ENCODE results near the gene ZNF536. TPM values are rescaled to one million over a fixed set of nuclear protein-coding genes. Genes with fewer than 3 reads are reported as not detected.
"Not testable (repeated sequence)": the region's sequence is repeated elsewhere in the genome, so short reads cannot be mapped to it uniquely, and the experiment has no call there.

ZNF536 gene
- total RNA-seq, 6 experiments from 2014 or later = 0.25 TPM; not detected in 5

DNA sequence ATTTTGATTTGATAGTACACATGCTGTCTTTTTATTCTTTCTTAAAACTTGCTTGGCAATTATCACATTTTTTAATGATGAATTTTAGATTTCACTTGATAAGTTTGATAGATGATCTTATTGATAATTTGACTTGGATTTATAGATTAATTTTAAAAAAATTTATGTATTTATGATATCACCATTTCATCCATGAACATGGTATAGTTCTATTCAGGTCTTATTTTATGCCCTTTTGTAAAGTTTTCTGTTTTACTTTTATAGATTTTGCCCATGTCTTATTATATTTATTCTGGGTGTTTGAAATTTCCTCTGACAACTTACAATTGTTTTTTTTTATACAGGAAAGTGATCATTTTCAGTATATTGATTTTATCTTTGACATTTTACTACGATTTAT is 39.5 kb downstream of the ZNF536 start:
- intact Hi-C loops (cut with DNase I) = no loop called here
- 36% methylated on average over 1 of the region's 1 CpG for WGBS (ENCODE audit: insufficient coverage, low coverage, low lambda C conversion rate, missing lambda C conversion rate)
- no peak overlapping the region for H3K4me3 ChIP-seq
- TF ChIP-seq, protein P1, sequence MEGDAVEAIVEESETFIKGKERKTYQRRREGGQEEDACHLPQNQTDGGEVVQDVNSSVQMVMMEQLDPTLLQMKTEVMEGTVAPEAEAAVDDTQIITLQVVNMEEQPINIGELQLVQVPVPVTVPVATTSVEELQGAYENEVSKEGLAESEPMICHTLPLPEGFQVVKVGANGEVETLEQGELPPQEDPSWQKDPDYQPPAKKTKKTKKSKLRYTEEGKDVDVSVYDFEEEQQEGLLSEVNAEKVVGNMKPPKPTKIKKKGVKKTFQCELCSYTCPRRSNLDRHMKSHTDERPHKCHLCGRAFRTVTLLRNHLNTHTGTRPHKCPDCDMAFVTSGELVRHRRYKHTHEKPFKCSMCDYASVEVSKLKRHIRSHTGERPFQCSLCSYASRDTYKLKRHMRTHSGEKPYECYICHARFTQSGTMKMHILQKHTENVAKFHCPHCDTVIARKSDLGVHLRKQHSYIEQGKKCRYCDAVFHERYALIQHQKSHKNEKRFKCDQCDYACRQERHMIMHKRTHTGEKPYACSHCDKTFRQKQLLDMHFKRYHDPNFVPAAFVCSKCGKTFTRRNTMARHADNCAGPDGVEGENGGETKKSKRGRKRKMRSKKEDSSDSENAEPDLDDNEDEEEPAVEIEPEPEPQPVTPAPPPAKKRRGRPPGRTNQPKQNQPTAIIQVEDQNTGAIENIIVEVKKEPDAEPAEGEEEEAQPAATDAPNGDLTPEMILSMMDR (IDR thresholded peaks at IDR 0.05) = no peak
- TF ChIP-seq POLR2A (IDR thresholded peaks at IDR 0.05) = no peak
- H3K9me3 ChIP-seq = peaks cover 0 to 3% (median 0%) of the 10 kb centered on the region in 4 donors
- peaks cover 0 to 4% of the 10 kb centered on the region in 2 donors for H3K27me3 ChIP-seq
- DNase-seq = no peak
- H3K27ac ChIP-seq = no peak overlapping the region
- no peaks in the 10 kb centered on the region for H3K4me1 ChIP-seq
- H3K36me3 ChIP-seq = no peaks in the 10 kb centered on the region
- no peak for ATAC-seq

DNA sequence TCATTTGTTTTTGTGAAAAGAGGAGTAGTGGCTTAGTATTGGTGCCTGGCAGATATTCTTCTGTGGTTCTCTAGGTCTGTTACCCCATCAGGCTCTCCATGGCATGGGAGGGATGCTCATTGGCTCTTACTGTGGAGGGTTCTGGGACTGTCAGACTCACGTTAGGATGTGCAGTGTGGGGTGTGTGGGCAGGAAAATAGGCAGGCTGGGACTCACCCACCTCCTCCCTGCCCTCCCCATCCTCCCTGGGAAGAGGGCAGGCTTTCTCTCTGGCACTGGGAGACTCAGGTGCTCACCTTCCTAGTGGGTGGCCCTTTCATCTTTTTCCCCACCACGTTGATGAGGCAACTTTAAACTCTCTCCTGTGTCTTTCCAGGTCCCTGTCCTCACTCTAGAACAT is 44.2 kb downstream of the ZNF536 start:
- no peak for DNase-seq
- intact Hi-C loops (cut with DNase I) = no loop called here
- no peak for TF ChIP-seq POLR2A (IDR thresholded peaks at IDR 0.05)
- TF ChIP-seq, protein P1 (IDR thresholded peaks at IDR 0.05) = no peak
- Histone ChIP-seq H3K4me1 (no peaks in the 10 kb centered on the region), H3K36me3 (no peaks in the 10 kb centered on the region), H3K9me3 (peaks cover 0 to 3% (median 0%) of the 10 kb centered on the region in 4 donors), H3K4me3 (no peak overlapping the region), H3K27ac (no peak overlapping the region), H3K27me3 (no peaks in the 10 kb centered on the region)
- ATAC-seq = no peak
- 0% methylated on average over 1 of the region's 2 CpGs for WGBS (ENCODE audit: insufficient coverage, low coverage, low lambda C conversion rate, missing lambda C conversion rate)

DNA sequence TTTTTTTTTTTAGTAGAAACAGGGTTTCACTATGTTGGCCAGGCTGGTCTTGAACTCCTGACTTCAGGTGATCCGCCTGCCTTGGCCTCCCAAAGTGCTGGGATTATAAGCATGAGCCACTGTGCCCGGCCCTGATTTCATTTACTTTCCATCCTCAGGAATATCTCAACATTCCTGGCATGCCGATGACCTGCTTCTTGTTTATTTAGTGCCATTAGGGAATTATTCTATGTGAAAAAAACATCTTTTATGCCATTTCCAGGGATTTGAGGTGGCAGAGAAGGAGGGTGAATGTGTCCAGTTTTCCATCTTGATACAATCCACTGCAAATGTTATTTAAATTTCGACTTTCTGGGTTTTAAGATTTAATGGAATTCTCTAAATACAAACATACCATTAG is 45.0 kb downstream of the ZNF536 start:
- H3K4me3 ChIP-seq; ATAC-seq; H3K4me1 ChIP-seq; intact Hi-C loops (cut with DNase I); H3K27ac ChIP-seq; H3K36me3 ChIP-seq; DNase-seq; H3K27me3 ChIP-seq; H3K9me3 ChIP-seq: not testable (repeated sequence)
- 35% methylated on average over 4 of the region's 4 CpGs for WGBS (ENCODE audit: insufficient coverage, low coverage, low lambda C conversion rate, missing lambda C conversion rate)

DNA sequence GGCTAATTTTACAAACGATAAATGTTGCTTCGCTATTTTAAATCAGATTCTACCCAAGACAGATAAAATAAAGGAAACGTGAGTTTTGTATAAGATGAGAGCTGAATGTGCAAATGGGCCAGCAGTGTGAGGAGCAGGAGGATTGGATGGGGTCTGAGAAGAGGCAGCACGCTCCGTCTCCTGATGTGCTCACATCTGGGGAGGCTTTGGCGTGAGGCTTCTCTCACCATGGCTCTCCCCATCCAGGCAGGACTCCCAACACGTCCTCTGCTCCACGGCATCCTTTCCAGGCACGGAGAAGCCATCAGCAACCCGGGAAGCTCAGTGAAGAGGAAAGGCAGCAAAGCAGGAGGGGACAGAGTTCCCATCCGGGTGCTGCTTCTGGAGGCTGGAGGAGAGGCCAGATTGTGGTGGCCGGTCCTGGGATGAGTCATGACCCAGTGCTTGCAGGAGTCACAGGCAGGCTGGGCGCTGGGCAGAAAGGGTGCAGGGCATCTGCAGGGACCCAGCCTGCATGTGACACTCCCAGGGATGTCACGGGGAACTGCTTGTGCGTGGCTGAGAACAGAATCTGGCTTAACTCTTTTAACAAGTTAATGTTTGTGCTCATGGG is 47.5 kb downstream of the ZNF536 start:
- no peak for ATAC-seq
- H3K27me3 ChIP-seq = no peaks in the 10 kb centered on the region
- TF ChIP-seq, protein P1 (IDR thresholded peaks at IDR 0.05) = no peak
- TF ChIP-seq POLR2A (IDR thresholded peaks at IDR 0.05) = no peak
- 45% methylated on average over 9 of the region's 15 CpGs for WGBS (ENCODE audit: insufficient coverage, low coverage, low lambda C conversion rate, missing lambda C conversion rate)
- no peaks in the 10 kb centered on the region for H3K4me1 ChIP-seq
- intact Hi-C loops (cut with DNase I) = no loop called here
- no peak overlapping the region for H3K4me3 ChIP-seq
- no peaks in the 10 kb centered on the region for H3K9me3 ChIP-seq
- DNase-seq = no peak
- no peaks in the 10 kb centered on the region for H3K36me3 ChIP-seq
- H3K27ac ChIP-seq = no peak overlapping the region

DNA sequence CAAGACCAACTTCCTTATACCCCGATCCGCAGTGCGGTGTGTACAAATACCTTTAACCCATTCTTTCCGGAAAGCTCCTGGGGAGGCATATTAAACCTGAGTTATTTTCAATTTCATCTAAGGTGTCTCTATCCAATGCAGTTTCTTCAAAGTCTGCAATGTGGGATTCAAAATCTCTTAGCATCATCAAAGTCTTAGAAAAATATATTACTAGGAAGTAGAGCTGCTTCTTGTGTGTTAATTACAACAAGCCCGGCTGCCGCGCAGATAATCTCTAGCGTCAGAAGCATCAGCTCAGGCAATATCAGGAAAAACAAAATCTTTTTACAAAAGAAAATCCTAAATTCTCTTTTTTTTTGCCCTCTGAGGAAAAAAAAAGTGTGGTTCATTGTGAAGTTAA is 48.1 kb downstream of the ZNF536 start:
- Histone ChIP-seq H3K9me3 (no peaks in the 10 kb centered on the region), H3K4me1 (no peaks in the 10 kb centered on the region), H3K4me3 (no peak overlapping the region), H3K27ac (no peak overlapping the region), H3K27me3 (no peaks in the 10 kb centered on the region), H3K36me3 (no peaks in the 10 kb centered on the region)
- no peak for DNase-seq
- no peak for ATAC-seq
- TF ChIP-seq, protein P1 (IDR thresholded peaks at IDR 0.05) = no peak
- no peak for TF ChIP-seq POLR2A (IDR thresholded peaks at IDR 0.05)
- WGBS (ENCODE audit: insufficient coverage, low coverage, low lambda C conversion rate, missing lambda C conversion rate) = 74% methylated on average over 8 of the region's 8 CpGs
- intact Hi-C loops (cut with DNase I) = no loop called here

Data from right lobe of liver (tissue), 6 donors.